ENCODE data around the gene PDE4B.

Gene PDE4B

GRCh38 chr1:66246351-66247269, 453.9 kb downstream of the PDE4B start:
- no peak for TF ChIP-seq CTCF (IDR thresholded peaks at IDR 0.05; ENCODE audit: low read length, missing control alignments)
- no peak overlapping the region for H3K4me3 ChIP-seq (replicated peaks; ENCODE audit: low read depth, low read length)
- peak; percentile 33 for DNase-seq (ENCODE audit: low read depth)

- DNase-seq (ENCODE audit: low read depth) = no peak
- no peak for TF ChIP-seq CTCF (IDR thresholded peaks at IDR 0.05; ENCODE audit: low read length, missing control alignments)
- no peak overlapping the region for H3K4me3 ChIP-seq (replicated peaks; ENCODE audit: low read depth, low read length)
Observed at GRCh38 chr1:66247415-66248208, 454.9 kb downstream of the PDE4B start.

- no peak for TF ChIP-seq CTCF (IDR thresholded peaks at IDR 0.05; ENCODE audit: low read length, missing control alignments)
- DNase-seq (ENCODE audit: low read depth) = no peak
- no peak overlapping the region for H3K4me3 ChIP-seq (replicated peaks; ENCODE audit: low read depth, low read length)
Observed at GRCh38 chr1:66248257-66248656, 455.6 kb downstream of the PDE4B start.

GRCh38 chr1:66248746-66249145, 456.1 kb downstream of the PDE4B start:
- H3K4me3 ChIP-seq (replicated peaks; ENCODE audit: low read depth, low read length) = no peak overlapping the region
- DNase-seq (ENCODE audit: low read depth) = no peak
- TF ChIP-seq CTCF (IDR thresholded peaks at IDR 0.05; ENCODE audit: low read length, missing control alignments) = no peak

GRCh38 chr1:66250075-66250474, 457.4 kb downstream of the PDE4B start:
- no peak for TF ChIP-seq CTCF (IDR thresholded peaks at IDR 0.05; ENCODE audit: low read length, missing control alignments)
- H3K4me3 ChIP-seq (replicated peaks; ENCODE audit: low read depth, low read length) = no peak overlapping the region
- DNase-seq (ENCODE audit: low read depth) = no peak

- TF ChIP-seq CTCF (IDR thresholded peaks at IDR 0.05; ENCODE audit: low read length, missing control alignments) = no peak
- peak; percentile 87 for DNase-seq (ENCODE audit: low read depth)
- no peak overlapping the region for H3K4me3 ChIP-seq (replicated peaks; ENCODE audit: low read depth, low read length)
Observed at GRCh38 chr1:66250478-66250877, 457.8 kb downstream of the PDE4B start.

All from fibroblast of pulmonary artery (primary cell).